Neural crest cell (in vitro differentiated cells): Measurements from ENCODE around the gene ELL. TPM values are rescaled to one million over a fixed set of nuclear protein-coding genes. Genes with fewer than 3 reads are reported as not detected.
"Not testable (repeated sequence)": the region's sequence is repeated elsewhere in the genome, so short reads cannot be mapped to it uniquely, and the experiment has no call there.

ENCODE experiments used
- DNase-seq: peaks from one replicate; pipeline ENCODE4 v3.0.0; 2021; ENCODE audit warnings: low read depth, mixed read lengths, low spot score
- H3K27ac Mint-ChIP-seq: one replicate; pipeline ENCODE4 v1.8.0; 2021; ENCODE audit warnings: mild to moderate bottlenecking, mixed read lengths; ENCODE audit not compliant: unreplicated experiment
- H3K27me3 Mint-ChIP-seq: 2 replicates; pipeline ENCODE4 v1.8.0; 2021; ENCODE audit warnings: low read depth, mild to moderate bottlenecking, mixed read lengths
- H3K36me3 Mint-ChIP-seq: 2 replicates; pipeline ENCODE4 v1.8.0; 2021; ENCODE audit warnings: low read depth, mild to moderate bottlenecking, mixed read lengths
- H3K4me1 Mint-ChIP-seq: 2 replicates; pipeline ENCODE4 v1.8.0; 2021; ENCODE audit warnings: mixed read lengths
- H3K4me3 Mint-ChIP-seq: one replicate; pipeline ENCODE4 v1.8.0; 2021; ENCODE audit warnings: mild to moderate bottlenecking, mixed read lengths
- H3K9me3 Mint-ChIP-seq: 2 replicates; pipeline ENCODE4 v1.8.0; 2021; ENCODE audit warnings: mixed read lengths
- total RNA-seq: library from RNA; stranded (reverse); gene quantifications from 2 replicates; pipeline ENCODE4 v1.2.1, GENCODE V29; 2021
- TF ChIP-seq, protein P1 (sequence below): fragments of 200-600 bp; sonication (generic); conservative IDR thresholded peaks from 2 replicates; pipeline ENCODE4 v1.5.0; 2021; ENCODE audit warnings: antibody characterized with exemption, mild to moderate bottlenecking

ELL gene
- total RNA-seq, 1 donor from 2014 or later: 11.1 TPM

DNA sequence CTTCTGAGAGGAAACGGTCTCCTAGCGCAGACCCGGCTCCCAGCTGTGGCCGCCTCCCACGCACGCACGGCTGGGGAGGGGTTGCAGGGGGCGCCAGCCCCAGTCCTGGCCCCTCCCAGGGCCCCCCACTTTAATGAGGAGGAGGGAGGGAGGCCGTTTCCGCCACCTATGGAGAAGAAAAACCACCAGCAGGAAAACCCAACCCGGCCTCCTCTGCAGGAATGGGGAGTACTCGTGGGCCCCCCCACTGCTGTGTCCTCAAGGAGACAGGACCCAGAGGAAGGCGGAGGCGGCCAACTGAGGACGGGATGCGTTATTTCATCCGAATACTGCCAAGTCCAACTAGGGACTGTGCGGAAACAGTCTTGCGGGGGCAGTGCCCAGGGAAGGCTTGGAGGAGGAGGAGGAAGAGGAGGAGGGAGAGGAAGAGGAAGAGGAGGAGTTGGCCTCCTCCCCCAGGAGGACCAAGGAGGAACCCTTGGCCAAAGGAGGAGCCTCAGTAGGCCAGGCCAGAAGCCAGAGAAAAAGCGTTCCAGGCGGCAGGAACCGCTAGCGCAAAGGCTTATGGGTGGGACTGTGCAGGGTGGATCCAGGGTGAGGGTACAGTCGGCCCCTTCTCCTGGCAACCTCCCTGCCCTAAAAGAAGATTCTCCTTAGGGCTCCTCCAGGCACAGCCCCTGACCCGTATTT lies 106.5 kb downstream of the ELL start:
- Mint-ChIP-seq H3K4me3 (no peak overlapping the region), H3K27ac (no peak overlapping the region), H3K4me1 (peaks cover 44% of the 10 kb centered on the region), H3K36me3 (no peaks in the 10 kb centered on the region), H3K9me3 (no peaks in the 10 kb centered on the region), H3K27me3 (peaks cover 61% of the 10 kb centered on the region)
- DNase-seq: no peak
- TF ChIP-seq, protein P1, sequence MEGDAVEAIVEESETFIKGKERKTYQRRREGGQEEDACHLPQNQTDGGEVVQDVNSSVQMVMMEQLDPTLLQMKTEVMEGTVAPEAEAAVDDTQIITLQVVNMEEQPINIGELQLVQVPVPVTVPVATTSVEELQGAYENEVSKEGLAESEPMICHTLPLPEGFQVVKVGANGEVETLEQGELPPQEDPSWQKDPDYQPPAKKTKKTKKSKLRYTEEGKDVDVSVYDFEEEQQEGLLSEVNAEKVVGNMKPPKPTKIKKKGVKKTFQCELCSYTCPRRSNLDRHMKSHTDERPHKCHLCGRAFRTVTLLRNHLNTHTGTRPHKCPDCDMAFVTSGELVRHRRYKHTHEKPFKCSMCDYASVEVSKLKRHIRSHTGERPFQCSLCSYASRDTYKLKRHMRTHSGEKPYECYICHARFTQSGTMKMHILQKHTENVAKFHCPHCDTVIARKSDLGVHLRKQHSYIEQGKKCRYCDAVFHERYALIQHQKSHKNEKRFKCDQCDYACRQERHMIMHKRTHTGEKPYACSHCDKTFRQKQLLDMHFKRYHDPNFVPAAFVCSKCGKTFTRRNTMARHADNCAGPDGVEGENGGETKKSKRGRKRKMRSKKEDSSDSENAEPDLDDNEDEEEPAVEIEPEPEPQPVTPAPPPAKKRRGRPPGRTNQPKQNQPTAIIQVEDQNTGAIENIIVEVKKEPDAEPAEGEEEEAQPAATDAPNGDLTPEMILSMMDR: no peak

DNA sequence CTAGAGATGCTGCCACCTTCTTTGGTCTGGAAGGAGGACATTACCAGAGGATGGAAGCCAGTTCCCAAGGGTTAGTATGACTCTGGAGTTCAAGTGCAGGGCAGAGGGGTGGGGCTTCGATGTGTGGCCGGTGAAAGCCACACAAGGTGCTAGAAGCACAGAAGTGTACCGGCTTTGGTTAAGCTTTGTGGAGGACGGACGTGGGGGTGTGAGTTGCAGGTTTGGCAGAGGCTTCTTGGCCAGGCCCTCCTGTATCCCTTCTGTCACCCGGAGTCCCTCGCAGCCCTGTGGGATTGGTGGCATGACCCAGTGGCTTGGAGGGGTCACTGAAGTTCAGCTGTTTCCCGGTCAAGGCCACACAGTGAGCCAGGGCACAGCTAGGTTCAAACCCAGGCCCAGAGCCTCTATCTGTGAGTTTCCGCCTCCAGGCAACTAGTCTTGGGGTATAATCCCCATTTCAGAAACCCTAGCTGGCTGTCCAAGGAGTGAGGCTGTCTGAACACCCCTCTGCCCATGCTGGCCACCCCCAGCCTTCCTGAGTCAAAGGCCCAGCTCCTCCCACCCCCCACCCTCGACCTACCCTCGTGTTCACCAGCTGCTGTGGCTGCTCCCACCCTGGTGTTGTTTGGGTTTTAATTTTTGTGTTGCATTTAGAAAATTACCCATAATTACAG lies 107.2 kb downstream of the ELL start:
- Mint-ChIP-seq H3K27me3 (peaks cover 58% of the 10 kb centered on the region), H3K9me3 (no peaks in the 10 kb centered on the region), H3K4me3 (peak overlapping the region; percentile 71), H3K36me3 (no peaks in the 10 kb centered on the region), H3K4me1 (peaks cover 43% of the 10 kb centered on the region), H3K27ac (peak overlapping the region; percentile 19)
- TF ChIP-seq, protein P1: no peak
- no peak for DNase-seq

DNA sequence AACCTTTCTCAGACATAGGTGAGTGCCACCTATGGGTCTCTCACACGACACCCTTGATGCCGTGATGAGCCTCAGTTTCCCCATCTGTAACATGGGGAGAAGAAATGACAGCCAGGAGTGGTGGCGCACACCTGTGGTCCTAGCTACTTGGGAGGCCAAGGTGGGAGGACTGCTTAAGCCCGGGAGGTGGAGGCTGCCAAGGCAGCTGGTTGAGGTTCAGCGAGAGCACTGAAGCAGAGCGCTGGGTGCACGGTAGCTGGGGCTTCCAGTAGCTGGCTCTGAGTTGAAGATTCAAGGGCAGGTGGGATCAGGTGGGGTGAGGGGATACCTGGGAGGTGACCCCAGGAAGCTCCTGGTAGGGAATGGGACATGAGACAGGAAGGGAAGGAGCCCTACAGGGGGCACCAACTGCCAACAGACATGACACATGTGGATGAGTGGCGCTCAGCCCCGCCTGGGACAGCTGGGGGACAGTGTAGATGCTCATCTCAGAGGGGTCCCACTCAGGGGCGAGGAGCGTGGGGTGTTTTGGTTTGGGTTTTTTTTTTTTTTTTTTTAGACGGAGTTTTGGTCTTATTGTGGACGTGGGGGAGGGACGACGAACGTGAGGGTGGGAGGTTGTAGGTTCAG lies 109.1 kb downstream of the ELL start:
- TF ChIP-seq, protein P1: no peak
- Mint-ChIP-seq H3K4me1 (peaks cover 30% of the 10 kb centered on the region), H3K27ac (no peak overlapping the region), H3K9me3 (no peaks in the 10 kb centered on the region), H3K27me3 (peaks cover 48% of the 10 kb centered on the region), H3K36me3 (no peaks in the 10 kb centered on the region), H3K4me3 (no peak overlapping the region)
- DNase-seq: no peak

DNA sequence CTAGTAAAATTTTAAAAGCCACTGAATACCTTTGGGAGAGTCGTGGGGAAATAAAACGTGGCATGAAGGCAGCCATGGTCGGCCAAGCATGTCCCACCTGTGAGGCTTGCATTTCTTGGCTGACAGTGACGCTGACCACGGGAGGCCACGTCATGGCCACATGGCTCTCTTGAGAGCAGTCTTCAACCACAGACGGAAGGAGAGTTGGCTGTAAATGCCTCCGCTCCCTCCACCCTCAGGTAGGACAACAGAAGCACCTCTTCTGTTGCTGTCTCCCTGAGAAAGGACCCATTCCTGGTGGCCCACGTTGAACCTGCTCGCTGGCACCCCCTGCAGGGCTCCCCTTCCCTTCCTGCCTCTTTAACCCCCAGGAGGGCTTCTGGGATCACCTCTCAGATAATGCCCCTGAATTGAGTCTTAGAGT lies 113.8 kb downstream of the ELL start:
- H3K9me3 Mint-ChIP-seq: no peaks in the 10 kb centered on the region
- H3K4me1 Mint-ChIP-seq: peaks cover 7% of the 10 kb centered on the region
- H3K27me3 Mint-ChIP-seq: peaks cover 22% of the 10 kb centered on the region
- no peak overlapping the region for H3K4me3 Mint-ChIP-seq
- H3K27ac Mint-ChIP-seq: no peak overlapping the region
- TF ChIP-seq, protein P1: peak; percentile 51
- H3K36me3 Mint-ChIP-seq: no peaks in the 10 kb centered on the region
- no peak for DNase-seq

DNA sequence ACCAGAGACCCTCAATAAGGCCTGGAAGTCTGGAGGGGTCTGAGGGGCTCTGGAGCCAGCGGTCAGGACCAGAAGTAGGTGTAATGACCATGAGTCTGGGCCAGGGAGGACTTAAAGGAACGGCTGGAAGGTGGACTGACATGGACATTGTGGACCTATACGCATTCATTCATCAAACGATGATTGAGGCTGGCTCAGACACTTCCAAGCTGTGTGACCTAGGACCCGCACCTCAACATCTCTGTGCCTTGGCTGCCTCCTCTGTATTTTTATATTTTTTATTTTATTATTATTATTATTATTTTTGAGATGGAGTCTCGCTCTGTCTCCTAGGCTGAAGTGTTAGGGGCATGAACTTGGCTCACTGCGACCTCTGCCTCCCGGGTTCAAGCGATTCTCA lies 115.1 kb downstream of the ELL start:
- Mint-ChIP-seq H3K27ac (no peak overlapping the region), H3K27me3 (peaks cover 14% of the 10 kb centered on the region), H3K36me3 (no peaks in the 10 kb centered on the region), H3K4me1 (peaks cover 9% of the 10 kb centered on the region), H3K4me3 (no peak overlapping the region), H3K9me3 (no peaks in the 10 kb centered on the region)
- TF ChIP-seq, protein P1: no peak
- no peak for DNase-seq

DNA sequence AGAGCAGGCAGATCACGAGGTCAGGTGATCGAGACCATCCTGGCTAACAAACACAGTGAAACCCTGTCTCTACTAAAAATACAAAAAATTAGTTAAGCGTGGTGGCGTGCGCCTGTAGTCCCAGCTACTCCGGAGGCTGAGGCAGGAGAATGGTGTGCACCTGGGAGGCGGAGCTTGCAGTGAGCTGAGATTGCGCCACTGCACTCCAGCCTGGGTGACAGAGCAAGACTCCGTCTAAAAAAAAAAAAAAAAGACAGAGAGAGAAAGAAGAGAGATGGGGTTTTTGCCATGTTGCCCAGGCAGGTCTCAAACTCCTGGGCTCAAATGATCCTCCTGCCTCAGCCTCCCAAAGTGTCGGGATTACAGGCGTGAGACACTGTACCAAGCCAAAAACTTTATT lies 116.1 kb downstream of the ELL start:
- not testable (repeated sequence) for H3K36me3 Mint-ChIP-seq, H3K4me3 Mint-ChIP-seq

DNA sequence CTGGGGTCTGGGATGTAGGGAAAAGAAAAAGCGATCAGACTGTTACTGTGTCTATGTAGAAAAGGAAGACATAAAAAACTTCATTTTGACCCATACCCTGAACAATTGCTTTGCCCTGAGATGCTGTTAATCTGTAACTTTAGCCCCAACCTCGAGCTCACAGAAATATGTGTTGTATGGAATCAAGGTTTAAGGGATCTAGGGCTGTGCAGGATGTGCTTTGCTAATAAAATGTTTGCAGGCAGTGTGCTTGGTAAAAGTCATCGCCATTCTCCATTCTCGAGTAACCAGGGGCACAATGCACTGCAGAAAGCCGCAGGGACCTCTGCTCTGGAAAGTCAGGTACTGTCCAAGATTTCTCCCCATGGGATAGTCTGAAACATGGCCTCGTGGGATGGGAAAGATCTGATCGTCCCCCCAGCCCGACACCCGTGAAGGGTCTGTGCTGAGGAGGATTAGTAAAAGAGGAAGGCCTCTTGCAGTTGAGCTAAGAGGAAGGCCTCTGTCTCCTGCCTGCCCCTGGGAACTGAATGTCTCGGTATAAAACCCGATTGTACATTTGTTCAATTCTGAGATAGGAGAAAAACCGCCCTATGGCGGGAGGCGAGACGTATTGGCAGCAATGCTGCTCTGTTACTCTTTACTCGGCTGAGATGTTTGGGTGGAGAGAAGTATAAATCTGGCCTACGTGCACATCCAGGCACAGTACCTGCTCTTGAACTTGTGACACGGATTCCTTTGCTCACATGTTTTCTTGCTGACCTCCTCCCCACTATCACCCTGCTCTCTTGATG lies 119.2 kb downstream of the ELL start:
- H3K9me3 Mint-ChIP-seq, H3K4me1 Mint-ChIP-seq, H3K27ac Mint-ChIP-seq, H3K36me3 Mint-ChIP-seq, H3K4me3 Mint-ChIP-seq, DNase-seq: not testable (repeated sequence)
- peaks cover 14% of the 10 kb centered on the region for H3K27me3 Mint-ChIP-seq

More for the DNA sequence above, 116.1 kb downstream of the ELL start:
- peaks cover 11% of the 10 kb centered on the region for H3K27me3 Mint-ChIP-seq
- H3K9me3 Mint-ChIP-seq, DNase-seq, H3K27ac Mint-ChIP-seq: not testable (repeated sequence)
- H3K4me1 Mint-ChIP-seq: peaks cover 10% of the 10 kb centered on the region
